COLO668 (cell line): ENCODE measurements around the gene C13orf42.
A peak's percentile ranks its signal among the peaks of the same experiment; 100 is the strongest.

ENCODE experiments used
- DNase-seq: peaks from one replicate; lab custom pipeline; 2025; ENCODE audit not compliant: unreplicated experiment; lab: John Stamatoyannopoulos, UW

Gene C13orf42

GRCh38 chr13:51067210-51067701 lies 43.8 kb downstream of the C13orf42 start:
- no peak for DNase-seq

DNA sequence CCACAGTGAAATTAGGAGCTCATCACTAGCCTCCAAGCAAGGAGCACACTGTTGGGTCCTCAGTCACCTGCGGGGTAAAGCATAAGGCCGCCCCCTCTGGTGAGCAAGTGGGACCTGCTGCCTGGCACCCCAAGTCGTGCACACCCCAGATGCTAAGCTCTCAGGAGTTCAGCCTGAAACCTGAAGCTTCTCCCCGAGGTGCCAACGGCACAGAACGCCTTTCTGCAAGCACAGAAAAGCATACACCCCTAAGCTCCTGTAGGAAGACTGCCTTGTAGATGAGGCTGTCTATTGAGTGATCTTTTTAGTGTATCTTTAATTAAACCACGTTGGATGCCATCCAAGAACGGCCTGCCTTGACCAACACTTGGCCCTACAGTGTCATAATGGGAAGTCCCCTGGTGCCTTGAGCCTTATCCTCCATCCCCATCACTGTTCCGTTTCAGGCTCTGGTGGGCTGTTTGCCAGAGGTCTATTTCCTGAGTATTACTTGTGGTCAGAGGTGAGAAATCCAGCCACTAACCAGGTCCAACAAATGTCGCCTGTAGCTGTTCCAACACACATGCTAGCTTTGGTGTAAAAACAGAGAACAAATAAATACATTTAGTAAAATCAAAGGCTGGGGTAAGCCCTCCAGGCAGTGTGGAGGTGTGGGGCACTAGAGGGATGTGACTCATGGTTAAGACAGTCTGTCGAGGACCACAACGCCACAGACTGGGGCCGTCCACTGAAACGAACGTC lies 44.8 kb downstream of the C13orf42 start:
- DNase-seq: no peak

- no peak for DNase-seq
Measured at GRCh38 chr13:51065372-51066090, 45.5 kb downstream of the C13orf42 start.

- no peak for DNase-seq
Measured at GRCh38 chr13:51064753-51065152, 46.3 kb downstream of the C13orf42 start.

DNA sequence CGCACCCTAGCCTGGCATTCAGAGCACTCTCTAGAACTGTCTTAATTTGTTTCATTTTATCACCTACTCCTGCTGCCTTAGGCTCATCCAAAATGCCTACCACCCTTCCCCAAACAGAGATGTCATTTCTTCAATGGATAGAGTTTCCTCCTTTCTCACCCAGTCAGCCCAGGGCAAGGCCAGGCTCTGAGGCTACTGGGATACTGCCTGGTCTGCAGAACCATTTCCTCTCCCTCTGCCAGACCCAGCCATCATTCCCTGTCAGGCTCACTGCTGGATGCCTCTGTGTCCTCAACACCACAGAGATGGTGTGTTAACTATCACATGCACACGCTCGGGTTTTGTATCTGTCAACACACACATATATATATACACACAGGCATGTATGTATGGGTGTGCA lies 47.2 kb downstream of the C13orf42 start:
- DNase-seq: no peak

DNA sequence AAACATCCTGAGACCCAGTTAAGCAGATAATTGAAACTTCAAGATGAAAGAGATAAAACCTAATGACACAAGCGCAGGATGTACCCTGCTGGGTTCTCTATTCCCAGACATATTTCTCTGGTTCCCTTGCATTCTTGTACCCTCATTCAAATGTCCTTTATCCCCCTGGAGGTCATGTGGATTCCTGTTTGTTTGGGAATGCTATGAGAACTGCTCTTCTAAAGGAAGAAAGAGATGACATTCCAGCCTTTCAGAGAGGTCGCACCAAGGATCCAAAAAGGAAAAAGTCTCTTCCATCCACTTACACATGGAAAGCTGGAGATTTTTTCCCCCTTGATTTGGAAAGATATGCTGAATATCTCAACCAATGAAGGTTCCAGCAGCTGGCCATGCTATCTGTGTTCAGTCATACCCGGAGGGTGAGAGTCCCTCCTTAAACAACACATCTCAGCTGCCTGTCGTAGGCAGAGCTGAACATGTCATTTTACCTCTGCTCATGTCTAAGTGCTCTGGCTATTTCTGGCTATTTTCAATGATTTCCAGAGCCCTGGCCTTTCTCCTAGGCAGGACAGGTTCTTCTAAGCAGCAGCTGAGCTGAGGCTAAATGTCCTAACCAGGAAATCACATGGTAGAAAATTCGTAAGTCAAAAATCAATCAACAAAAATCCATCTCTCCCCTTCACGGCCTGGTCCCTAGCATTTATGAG lies 52.5 kb downstream of the C13orf42 start:
- no peak for DNase-seq

- no peak for DNase-seq
Measured at GRCh38 chr13:51057906-51058305, 53.2 kb downstream of the C13orf42 start.

DNA sequence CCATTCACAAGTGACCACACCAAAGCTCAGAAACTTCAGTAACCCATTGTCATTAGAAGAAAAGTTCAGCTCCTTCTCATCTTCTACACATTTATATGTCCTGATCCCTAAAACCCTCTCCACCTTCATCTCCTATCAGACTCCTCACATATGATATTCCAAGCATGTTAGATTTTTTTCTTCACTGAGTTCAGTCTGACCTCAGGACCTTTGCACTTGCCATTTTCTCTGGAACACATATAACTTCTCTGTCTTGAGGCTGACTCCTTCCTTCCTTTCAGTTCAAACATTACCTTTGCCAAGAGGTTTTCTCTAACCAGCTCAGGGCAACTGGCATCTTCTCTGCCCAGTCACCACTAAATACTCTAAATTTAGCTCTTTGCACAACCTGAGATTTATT lies 54.1 kb downstream of the C13orf42 start:
- no peak for DNase-seq

DNA sequence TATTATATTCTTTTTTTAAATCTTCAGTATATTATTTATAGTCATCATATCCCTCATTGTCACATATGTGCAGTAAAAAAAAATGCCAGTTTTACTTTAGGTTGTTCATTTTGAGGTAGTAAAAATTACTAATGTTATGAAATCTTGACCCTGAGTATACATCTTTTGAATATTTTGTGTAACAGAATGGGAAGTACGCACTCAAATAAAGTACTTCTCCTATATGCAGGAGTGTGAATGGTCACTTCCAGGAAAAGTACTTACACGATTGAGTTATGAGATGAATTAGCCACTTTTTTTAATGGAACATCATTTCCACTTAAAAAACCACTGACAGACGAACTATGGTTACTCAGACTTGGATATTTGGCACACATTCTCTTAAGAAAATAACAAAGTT lies 58.5 kb downstream of the C13orf42 start:
- DNase-seq: no peak

- no peak for DNase-seq
Measured at GRCh38 chr13:51050021-51050830, 60.8 kb downstream of the C13orf42 start.

- no peak for DNase-seq
Measured at GRCh38 chr13:51048616-51049015, 62.5 kb downstream of the C13orf42 start.

DNA sequence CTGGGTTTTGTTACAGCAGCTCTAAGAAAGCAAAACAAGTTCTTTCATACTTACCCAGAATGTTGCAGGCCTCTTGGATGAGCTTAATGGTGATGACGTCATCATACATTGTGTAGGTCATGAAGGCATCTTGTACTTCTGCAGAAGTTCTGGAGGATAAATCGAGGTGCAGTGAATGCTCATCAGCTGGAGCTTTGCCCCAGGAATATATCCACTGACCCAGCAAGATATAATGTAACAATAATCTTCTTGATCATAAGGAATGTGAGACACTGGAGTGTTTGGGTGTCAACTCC lies 63.0 kb downstream of the C13orf42 start:
- DNase-seq: no peak

- DNase-seq: no peak
Measured at GRCh38 chr13:51047434-51048165, 63.5 kb downstream of the C13orf42 start.

DNA sequence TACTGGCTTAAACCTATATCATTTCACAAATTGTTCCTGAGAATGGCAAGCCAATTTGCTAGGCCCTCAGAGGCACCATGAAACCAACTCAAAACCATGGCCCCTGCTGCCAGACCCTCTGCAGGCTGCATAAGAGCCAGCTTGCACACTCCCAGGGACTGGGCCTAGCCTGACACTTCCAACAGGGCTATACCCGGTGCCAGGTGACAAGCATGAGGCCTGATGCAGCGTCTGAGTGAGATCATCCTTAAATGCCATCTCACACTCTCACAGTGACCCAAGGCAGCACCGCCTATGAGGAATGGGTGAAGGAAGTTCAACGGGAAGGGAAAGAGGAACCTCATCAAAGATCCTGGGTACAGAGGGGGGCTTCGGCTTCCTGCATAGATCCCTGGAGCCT lies 65.6 kb downstream of the C13orf42 start:
- no peak for DNase-seq

- DNase-seq: peak; percentile 65
Measured at GRCh38 chr13:51044023-51044665, 66.9 kb downstream of the C13orf42 start.

- no peak for DNase-seq
Measured at GRCh38 chr13:51043310-51043709, 67.8 kb downstream of the C13orf42 start.

DNA sequence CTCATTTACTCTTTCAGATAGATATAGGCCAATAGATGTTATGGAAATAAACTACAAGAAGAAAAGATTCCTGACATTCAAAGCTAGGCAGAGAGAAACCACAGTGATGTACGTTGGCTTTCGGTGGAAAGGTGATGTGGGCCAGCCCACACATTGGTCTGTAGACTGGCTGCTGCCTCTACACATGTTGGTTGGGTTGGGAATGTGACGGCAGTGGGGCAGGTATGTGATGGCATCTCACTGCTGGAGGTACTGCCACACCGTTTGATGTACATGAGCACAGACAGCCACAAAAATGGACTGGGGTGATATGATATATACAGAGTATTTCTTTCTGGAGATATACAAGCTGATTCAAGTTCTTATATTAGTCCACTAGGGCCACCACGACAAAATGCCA lies 69.4 kb downstream of the C13orf42 start:
- no peak for DNase-seq

DNA sequence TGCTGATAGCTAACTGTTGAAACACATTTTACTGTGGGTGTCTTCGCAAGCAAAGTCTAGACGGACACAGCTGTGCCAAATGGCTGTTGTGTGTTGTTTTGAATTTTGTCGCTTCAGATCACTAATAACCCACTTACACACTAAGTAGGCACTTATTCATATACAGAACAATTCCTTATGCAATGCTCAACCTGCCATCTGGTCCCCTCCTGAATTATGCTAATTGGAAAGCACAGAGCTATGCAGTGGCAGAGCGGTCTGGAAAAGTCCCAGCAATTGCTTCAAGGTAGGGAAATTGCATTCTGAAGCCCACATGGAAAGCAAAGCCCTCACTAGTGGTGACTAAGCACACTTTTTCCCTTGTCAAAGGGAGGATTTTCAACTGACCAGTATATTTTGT lies 69.9 kb downstream of the C13orf42 start:
- no peak for DNase-seq

GRCh38 chr13:51040431-51040830 lies 70.6 kb downstream of the C13orf42 start:
- DNase-seq: no peak

- DNase-seq: no peak
Measured at GRCh38 chr13:51036418-51036817, 74.7 kb downstream of the C13orf42 start.
